Upper lobe of left lung (tissue), 4 donors: ENCODE measurements around the gene YPEL2.

Experiments
- EP300 ChIP-seq, 4 donors: sonication (generic); formaldehyde crosslinking; IDR thresholded peaks; one replicate each; pipeline ENCODE4 v1.5.1; 2017; ENCODE audit warnings: antibody characterized with exemption in 4 of 4, control low read depth in 2 of 4
- POLR2A ChIP-seq, 4 donors: fragments of 450-650 bp; IDR thresholded peaks; one replicate each; pipeline ENCODE4 v1.5.1; 2016 to 2017; ENCODE audit warnings: antibody characterized with exemption in 4 of 4, mild to moderate bottlenecking in 2 of 4
- TF ChIP-seq, protein P1 (sequence below), 6 experiments: fragments of 450-650 bp in 4 of 6; fragments of 200-600 bp in 2 of 6; sonication (generic) in 2 of 6; IDR thresholded peaks; one replicate each; pipeline ENCODE4 v1.5.1; 2016 to 2019; ENCODE audit warnings: antibody characterized with exemption in 6 of 6

DNA sequence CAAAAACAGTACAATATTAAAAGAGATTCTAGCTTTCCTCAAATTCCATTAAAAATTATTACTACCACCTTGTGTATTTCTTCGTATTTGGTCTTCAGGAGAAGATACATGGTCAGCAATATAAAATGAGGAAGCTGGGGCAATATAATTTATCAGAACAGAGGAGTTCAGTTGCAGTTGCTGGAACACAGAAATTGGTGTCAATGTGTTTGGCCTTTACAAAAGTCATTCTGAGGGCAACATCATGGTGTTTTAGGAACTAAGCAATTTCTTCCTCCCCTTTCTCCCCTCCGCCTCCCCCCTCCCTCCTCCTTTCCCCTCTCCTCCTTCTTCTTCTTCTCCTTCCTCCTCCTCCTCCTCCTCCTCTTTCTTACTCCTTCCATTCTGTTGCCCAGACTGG, 102.1 kb downstream of the YPEL2 start:
- TF ChIP-seq, protein P1, sequence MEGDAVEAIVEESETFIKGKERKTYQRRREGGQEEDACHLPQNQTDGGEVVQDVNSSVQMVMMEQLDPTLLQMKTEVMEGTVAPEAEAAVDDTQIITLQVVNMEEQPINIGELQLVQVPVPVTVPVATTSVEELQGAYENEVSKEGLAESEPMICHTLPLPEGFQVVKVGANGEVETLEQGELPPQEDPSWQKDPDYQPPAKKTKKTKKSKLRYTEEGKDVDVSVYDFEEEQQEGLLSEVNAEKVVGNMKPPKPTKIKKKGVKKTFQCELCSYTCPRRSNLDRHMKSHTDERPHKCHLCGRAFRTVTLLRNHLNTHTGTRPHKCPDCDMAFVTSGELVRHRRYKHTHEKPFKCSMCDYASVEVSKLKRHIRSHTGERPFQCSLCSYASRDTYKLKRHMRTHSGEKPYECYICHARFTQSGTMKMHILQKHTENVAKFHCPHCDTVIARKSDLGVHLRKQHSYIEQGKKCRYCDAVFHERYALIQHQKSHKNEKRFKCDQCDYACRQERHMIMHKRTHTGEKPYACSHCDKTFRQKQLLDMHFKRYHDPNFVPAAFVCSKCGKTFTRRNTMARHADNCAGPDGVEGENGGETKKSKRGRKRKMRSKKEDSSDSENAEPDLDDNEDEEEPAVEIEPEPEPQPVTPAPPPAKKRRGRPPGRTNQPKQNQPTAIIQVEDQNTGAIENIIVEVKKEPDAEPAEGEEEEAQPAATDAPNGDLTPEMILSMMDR (IDR thresholded peaks at IDR 0.05), result no peak
- TF ChIP-seq POLR2A (IDR thresholded peaks at IDR 0.05) (no peak), EP300 (IDR thresholded peaks at IDR 0.05) (no peak)
